ENCODE data around the gene TRIP11. TPM values are rescaled to one million over a fixed set of nuclear protein-coding genes. Genes with fewer than 3 reads are reported as not detected.

Gene TRIP11
- total RNA-seq, 4 donors from 2014 or later = 26.2 to 43.6 (median 40.6) TPM

DNA sequence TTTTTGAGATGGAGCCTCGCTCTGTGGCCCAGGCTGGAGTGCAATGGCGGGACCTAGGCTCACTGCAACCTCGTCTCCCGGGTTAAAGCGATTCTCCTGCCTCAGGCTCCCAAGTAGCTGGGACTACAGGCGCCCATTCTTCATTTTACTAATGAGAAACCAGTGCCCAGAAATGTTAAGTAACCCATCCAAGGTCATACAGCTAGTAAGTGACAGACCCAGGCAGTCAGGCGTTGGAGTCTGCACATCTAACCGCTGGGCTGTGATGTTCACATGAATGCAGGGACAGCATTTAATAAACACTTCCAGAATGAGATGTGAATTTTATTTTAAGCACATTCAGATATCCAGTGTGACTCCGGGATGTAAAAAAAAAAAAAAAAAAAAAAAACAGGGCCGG is 1.3 kb upstream of the TRIP11 start:
- DNase-seq (ENCODE audit: low spot score) (no peak), ATAC-seq (ENCODE audit: low FRiP score) (no peak)
- TF ChIP-seq CTCF (IDR thresholded peaks at IDR 0.05) = no peak

DNA sequence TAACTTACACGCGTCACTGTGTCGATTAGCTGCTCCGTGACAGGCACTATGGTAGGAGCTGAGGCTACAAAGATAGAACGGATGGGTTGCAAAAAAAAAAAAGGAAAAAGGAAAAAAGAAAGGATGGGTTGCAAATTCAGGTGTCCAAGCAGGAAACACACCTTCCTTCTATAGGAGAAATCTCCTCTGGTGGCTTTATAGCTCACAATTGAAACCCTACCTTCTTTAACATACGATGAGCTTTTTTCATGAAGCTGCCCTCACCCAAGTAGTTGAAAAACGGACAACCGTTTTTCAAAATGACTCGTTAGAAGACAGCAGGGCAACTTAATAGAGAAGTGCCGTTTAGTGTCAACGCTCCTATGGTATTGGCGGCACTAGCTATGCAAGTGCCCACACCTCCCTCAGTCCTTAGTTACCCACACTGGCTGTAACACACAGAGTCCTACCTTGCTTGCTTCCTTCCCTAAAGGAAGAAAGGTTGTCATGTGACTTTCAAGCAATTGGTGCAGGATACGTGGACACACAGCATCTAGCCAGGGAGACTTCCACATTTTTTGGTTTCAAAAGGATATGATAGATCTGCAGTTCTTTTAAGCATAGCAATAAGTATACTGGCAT is 682 bp upstream of the TRIP11 start:
- TF ChIP-seq CTCF (IDR thresholded peaks at IDR 0.05) = no peak
- no peak for DNase-seq (ENCODE audit: low spot score)
- ATAC-seq (ENCODE audit: low FRiP score) = peak; percentile 15

DNA sequence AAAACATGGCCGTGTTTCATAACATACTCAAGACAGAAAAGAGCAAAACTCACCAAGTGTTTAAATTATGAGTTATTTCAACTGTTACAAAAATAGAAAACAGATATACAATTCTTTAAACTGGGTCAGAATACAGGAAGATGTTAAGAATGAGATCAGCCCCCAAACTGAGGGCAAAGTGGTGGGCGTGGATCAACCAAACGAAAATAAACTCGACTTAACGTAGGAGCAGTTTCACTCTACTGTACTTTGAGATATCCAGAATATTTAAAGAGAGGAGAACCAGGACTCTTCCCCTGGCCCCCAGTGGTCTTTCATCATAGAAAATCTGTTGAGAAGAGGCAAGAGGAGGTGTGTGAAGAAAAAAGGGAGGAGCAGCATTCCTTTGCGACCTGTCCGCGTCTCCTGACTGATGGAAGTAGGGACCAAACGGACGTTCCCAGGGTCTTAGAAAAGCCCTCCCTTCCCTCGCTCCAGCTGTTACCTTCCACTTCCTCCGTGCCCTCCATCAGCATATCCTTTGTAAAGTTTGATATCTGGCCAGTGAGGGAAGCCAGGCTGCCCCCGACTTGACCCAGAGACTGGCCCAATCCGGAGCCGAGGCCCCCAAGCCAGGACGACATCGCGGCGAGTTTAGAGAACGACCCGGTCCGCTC is 668 bp downstream of the TRIP11 start:
- DNase-seq (ENCODE audit: low spot score) (no peak), ATAC-seq (ENCODE audit: low FRiP score) (peak; percentile 59)
- no peak for TF ChIP-seq CTCF (IDR thresholded peaks at IDR 0.05)

- no peak for TF ChIP-seq CTCF (IDR thresholded peaks at IDR 0.05)
- DNase-seq (ENCODE audit: low spot score) (no peak), ATAC-seq (ENCODE audit: low FRiP score) (no peak)
Observed at GRCh38 chr14:92037989-92038388, 1.9 kb downstream of the TRIP11 start.

- no peak for TF ChIP-seq CTCF (IDR thresholded peaks at IDR 0.05)
- no peak for ATAC-seq (ENCODE audit: low FRiP score)
- DNase-seq (ENCODE audit: low spot score) = no peak
Observed at GRCh38 chr14:92035890-92036289, 4.0 kb downstream of the TRIP11 start.

DNA sequence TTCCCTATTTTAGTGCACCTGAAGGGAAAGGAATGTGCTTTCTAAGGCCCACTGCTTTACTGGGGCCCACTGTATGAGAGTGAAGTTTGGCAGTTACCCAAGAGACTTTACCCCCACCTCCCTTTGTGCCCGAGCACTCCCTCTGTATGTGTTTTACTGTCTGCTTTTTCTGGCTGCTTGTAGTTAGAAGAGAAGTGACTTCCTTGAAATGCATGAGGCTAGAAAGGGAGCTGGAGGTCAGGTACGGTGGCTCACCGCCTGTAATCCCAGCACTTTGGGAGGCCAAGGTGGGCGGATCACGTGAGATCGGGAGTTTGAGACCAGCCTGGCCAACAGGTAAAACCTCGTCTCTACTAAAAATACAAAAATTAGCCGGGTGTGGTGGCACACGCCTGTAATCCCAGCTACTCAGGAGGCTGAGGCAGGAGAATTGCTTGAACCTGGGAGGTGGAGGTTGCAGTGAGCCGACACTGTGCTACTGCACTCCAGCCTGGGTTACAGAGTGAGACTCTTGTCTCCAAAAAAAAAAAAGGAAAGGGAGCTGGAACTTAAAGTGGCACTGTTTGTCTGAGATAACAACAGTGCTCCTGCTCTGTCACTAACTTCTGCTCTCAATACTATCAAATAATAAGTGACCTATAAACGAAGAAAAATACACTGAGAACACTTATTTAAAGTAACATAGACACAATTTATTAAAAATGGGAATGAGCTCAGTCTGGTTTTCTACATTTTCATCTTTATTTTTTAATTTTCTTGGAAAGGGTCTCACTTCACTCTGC is 5.8 kb downstream of the TRIP11 start:
- no peak for TF ChIP-seq CTCF (IDR thresholded peaks at IDR 0.05)
- DNase-seq (ENCODE audit: low spot score) (no peak), ATAC-seq (ENCODE audit: low FRiP score) (no peak)
